ENCODE data around the gene UCMA.

- TF ChIP-seq EZH2phosphoT487 (IDR thresholded peaks at IDR 0.05; ENCODE audit: borderline replicate concordance) (no peak), CTCF (IDR thresholded peaks at IDR 0.05 in 2 of 3, conservative IDR thresholded peaks at IDR 0.05 in 1 of 3; ENCODE audit: borderline replicate concordance in 1 of 3, insufficient read depth in 1 of 3, low read depth in 2 of 3, low read length in 2 of 3) (no peak), JUND (IDR thresholded peaks at IDR 0.05) (no peak), POLR2A (IDR thresholded peaks at IDR 0.05; ENCODE audit: borderline replicate concordance, extremely low read depth, insufficient read depth, insufficient read length) (no peak), CEBPB (IDR thresholded peaks at IDR 0.05; ENCODE audit: low read depth) (no peak), RAD21 (IDR thresholded peaks at IDR 0.05; ENCODE audit: low read depth) (no peak)
Observed at GRCh38 chr10:13247246-13247645, 13.1 kb upstream of the UCMA start.

All from HCT116 (cell line).